Hematopoietic multipotent progenitor cell treated with erythropoietin and hydrocortisone succinate and interleukin-3 and kit ligand, for 8 days (in vitro differentiated cells): ENCODE data around the gene ZNF598.
A peak's percentile ranks its signal among the peaks of the same experiment; 100 is the strongest.
"Not testable (repeated sequence)": the region's sequence is repeated elsewhere in the genome, so short reads cannot be mapped to it uniquely, and the experiment has no call there.

ENCODE experiments used
- DNase-seq: peaks from one replicate; pipeline ENCODE4 v3.0.0-alpha.2; 2015

Gene ZNF598

GRCh38 chr16:2027024-2028010 lies 17.7 kb upstream of the ZNF598 start:
- DNase-seq, result no peak

DNA sequence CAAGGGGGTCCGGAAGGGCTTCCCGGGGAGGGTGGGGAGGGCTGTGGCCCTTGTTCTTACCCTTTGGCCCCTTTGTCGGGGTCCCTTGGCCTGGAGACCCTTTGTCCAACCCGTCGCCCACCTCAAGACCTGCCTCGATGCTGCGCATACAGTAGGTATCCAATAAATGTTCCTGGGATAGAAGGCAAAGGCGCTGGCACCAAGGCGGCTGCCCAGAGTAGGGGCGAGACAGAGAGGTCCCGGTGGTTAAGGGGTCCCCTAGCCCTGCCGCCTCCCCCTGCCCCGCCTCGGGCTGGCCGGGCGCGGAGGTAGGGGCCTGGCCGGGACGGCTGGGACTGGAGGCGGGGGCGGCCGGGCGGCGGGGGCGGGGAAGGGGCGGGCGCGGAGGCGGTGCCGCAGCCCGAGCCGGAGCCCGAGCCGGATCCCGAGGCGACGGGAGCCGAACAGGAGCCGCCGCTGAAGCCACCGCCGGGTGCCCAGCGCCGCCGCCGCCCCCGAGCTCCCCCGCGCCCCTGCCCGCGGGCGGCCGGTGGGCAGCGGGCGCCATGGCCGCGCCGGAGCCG lies 16.9 kb upstream of the ZNF598 start, which contains the start of gene NHERF2:
Gene NHERF2, plus strand, starts transcription at position 442 of the 563 bp plus-strand sequence. Its CDS starts 104 bp downstream, at position 546.
- DNase-seq, result no peak

GRCh38 chr16:2025878-2026460 lies 16.3 kb upstream of the ZNF598 start:
- DNase-seq, result no peak

GRCh38 chr16:2025251-2025650 lies 15.6 kb upstream of the ZNF598 start:
- no peak for DNase-seq

DNA sequence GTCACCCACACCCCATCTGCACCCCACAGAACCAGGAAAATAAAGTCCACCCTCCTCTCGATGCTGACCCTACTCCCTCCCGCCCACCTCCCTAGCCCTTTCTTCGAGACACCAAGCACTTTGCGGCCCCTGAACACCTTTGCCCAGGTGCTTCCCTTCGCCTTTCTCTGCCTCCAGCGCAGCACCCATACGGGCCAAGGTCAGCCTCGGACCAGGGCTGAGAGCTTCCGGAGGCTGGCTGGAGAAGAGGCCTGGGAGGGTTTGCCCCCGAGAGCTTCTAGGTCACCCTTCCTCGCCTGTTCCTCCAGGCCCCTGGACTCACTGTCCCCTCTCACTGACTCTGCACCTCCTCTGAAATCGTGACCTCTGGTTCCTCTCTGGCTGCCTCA lies 14.4 kb upstream of the ZNF598 start:
- no peak for DNase-seq

GRCh38 chr16:2023092-2024031 lies 13.7 kb upstream of the ZNF598 start:
- peak; percentile 89 for DNase-seq

DNA sequence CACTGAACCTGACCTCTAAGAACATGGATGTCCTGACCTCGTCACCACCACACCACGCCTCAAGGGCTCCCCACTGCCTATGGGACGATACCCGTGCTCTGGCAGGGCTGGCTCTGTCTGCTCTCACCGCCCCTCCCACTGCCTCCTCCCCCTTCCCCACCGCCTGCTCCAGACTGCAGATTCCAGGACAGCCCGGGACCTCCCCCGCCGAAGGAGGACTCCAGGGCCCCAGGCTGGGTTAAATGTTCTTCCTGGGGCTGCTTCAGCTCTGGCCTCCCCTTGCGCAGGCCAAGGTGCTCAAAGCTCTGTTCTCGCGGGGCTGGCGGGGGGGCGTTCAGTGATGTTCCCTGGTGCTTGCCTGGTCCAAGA lies 13.1 kb upstream of the ZNF598 start:
- peak; percentile 40 for DNase-seq

DNA sequence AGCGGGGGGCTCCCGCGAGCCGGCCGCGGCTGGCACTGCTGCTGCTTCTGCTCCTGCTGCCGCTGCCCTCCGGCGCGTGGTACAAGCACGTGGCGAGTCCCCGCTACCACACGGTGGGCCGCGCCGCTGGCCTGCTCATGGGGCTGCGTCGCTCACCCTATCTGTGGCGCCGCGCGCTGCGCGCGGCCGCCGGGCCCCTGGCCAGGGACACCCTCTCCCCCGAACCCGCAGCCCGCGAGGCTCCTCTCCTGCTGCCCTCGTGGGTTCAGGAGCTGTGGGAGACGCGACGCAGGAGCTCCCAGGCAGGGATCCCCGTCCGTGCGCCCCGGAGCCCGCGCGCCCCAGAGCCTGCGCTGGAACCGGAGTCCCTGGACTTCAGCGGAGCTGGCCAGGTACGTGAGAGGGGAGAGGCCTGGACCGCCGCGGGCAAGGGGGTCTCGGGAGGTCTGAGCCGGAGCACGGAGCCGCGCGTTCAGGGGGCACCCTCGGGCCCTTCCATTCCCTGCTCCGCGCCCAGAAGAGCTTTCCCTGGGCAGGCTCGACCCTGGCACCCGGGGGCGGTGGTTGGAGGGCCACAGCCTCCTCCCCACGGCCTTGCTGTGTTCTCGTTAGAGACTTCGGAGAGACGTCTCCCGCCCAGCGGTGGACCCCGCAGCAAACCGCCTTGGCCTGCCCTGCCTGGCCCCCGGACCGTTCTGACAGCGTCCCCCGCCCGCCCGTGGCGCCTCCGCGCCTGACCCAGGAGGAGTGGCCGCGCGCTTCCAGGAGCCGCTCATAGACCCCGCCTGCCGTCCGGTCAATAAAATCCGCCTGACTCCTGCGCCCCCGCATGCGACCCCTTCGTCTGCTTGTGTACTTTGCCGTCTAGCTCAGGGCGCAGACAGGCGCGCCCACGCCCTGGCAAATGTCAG lies 10.6 kb upstream of the ZNF598 start:
- DNase-seq, result no peak

DNA sequence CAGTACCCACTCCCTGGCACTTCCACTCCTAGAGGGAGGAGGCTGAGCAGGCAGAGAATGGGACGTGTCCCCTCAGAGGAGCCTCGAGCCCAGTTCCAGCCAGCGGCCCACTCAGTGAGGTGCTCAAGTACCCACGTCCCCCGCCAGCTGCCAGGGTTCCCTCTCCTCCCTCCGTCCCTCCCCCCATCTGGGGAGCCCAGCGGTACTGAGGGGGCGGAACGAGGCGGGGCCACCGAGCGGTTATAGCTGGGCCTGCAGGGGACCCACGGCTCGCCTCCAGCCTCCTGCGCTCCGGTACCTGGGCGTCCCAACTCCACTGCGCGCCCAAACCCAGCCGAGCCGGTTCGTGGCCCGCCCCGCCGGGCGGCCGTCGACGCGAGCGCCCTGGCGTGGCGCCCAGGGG lies 9.9 kb upstream of the ZNF598 start, which contains the start of gene NPW:
Gene NPW, plus strand, starts transcription at position 268 of the 403 bp plus-strand sequence.
- no peak for DNase-seq

DNA sequence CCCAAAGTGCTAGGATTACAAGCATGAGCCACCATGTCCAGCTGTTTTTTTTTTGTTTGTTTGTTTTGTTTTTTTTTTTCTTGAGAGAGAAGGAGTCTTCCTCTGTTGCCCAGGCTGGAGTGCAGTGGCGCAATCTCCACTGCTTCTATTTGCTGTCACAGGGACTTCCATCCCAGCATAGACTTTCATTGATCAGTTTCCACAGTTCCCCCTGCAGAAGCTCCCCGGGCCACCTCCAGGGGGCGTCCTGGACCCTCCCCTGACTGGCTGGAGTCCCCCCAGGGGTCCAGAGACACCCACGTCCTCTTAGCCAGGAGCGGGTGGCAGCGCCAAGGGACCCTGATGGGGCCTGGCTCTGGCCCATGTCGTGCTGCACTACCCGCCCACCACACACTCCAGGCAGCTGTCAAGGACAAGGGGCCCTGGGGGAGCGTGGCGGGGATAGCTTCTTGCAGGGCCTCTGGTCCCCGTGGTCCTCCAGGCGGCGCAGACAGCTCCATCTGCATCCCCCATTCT lies 6.8 kb upstream of the ZNF598 start:
- no peak for DNase-seq

DNA sequence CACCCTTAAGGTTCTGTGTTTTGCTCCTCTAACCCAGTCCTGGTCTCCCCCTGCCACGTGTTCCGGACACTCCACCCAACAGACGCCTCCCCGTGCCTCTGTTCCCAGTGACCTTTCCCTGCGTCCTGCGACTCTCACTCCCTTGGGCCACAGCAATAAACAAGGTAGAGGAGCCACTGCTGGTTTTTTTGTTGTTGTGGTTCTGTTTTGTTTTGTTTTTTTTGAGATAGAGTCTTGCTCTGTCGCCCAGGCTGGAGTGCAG lies 6.3 kb upstream of the ZNF598 start:
- no peak for DNase-seq

DNA sequence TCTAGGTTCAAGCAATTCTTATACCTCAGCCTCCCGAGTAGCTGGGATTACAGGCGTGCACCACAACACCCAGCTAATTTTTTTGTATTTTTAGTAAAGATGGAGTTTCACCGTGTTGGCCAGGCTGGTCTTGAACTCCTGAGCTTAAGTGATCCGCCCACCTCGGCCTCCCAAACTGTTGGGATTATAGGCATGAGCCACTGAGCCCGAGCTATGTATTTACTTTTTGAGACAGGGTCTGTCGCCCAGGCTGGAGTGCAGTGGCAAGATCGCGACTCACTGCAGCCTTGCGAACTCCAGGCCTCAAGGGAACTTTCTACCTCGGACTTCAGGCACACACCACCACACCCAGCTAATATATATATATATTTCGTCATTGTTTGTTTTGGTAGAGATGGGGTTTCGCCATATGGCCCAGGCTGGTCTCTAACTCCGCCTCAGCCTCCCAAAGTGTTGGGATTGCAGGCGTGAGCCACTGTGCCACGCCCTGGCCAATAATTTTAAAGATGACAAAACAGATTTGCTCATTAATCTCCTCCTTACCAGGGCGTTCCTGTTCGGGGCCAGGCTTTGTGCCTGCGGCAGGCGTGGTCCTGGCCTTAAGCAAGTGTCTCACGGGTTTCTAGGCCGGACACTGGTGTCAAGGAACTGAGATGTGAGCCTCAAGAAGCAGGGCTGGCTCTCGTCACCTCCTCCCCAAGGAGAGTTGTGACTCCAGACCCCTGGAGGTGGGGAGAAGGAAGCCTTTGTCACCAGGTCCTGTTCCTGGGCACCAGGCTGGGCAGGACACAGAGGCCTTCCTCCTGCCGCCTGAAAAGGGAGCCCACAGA lies 5.7 kb upstream of the ZNF598 start:
- DNase-seq, result no peak

DNA sequence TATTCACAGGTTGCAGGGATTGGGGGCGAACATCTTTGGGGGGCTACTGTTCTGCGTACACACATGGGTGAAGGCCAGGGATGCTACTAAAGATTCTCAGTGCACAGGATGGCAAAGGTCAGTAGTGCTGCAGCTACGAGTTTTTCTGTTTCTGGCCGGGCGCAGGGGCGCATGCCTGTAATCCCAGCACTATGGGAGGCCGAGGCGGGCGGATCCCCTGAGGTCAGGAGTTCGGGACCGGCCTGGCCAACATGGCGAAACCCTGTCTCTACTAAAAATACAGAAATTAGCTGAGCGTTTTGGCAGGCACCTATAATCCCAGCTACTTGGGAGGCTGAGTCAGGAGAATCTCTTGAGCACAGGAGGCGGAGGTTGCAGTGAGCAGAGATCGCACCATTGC lies 3.9 kb upstream of the ZNF598 start:
- no peak for DNase-seq

- DNase-seq, result not testable (repeated sequence)
These were observed 2.1 kb upstream of the ZNF598 start for GRCh38 chr16:2011726-2012125.

- no peak for DNase-seq
These were observed 383 bp downstream of the ZNF598 start for GRCh38 chr16:2009164-2009711.

GRCh38 chr16:2008631-2009163 lies 924 bp downstream of the ZNF598 start:
- peak; percentile 52 for DNase-seq

- DNase-seq, result peak; percentile 65
These were observed 1.6 kb downstream of the ZNF598 start for GRCh38 chr16:2008009-2008526.

- no peak for DNase-seq
These were observed 2.4 kb downstream of the ZNF598 start for GRCh38 chr16:2007081-2007836.

DNA sequence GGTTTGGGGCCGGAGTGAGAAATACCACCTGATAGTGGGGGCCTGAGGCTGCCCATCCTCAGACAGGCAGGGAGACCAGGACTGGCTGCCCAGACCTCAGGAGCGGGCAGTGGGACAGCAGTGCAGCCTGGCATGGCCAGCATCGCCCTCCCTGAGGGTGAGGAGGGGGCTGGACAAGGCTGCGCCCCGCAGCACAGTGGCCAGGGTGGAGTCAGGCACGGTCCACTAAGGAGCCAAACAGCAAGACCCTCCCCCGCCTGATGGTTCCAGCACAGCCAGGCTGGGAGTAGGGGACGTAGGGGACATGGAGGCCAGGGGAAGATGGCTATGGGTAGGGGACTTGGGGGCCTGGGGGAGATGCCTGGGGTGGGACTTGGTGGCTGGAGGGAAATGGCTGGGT lies 3.3 kb downstream of the ZNF598 start:
- DNase-seq, result no peak
